NCI-H1417 treated with DMSO at 0.1 percent for 48 hours (cell line): ENCODE results near the gene KRT33A.

Experiments used
- DNase-seq: peaks from one replicate; lab custom pipeline; 2025; lab: John Stamatoyannopoulos, UW

KRT33A gene

GRCh38 chr17:41329279-41329948 is 21.2 kb downstream of the KRT33A start:
- no peak for DNase-seq

DNA sequence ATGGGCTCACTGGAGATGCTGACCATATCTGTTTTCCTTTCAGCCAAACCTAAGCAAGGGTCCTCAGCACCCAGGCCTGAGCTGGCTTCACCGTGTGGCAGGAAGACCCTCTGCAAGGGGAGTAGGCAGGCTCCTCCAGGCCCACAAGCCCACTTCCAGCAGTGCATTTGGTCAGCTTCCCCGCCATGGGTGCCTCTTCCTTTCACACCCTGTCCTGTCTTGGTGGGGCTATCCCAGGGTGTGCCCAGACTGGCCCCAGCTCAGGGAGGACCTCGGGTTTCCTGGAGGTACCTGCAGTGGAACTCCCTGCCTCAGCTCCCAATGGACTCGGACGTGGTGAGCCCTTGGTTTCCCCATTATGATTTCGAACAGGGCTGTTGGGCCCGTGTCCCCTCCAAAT is 22.4 kb downstream of the KRT33A start:
- DNase-seq, result no peak

DNA sequence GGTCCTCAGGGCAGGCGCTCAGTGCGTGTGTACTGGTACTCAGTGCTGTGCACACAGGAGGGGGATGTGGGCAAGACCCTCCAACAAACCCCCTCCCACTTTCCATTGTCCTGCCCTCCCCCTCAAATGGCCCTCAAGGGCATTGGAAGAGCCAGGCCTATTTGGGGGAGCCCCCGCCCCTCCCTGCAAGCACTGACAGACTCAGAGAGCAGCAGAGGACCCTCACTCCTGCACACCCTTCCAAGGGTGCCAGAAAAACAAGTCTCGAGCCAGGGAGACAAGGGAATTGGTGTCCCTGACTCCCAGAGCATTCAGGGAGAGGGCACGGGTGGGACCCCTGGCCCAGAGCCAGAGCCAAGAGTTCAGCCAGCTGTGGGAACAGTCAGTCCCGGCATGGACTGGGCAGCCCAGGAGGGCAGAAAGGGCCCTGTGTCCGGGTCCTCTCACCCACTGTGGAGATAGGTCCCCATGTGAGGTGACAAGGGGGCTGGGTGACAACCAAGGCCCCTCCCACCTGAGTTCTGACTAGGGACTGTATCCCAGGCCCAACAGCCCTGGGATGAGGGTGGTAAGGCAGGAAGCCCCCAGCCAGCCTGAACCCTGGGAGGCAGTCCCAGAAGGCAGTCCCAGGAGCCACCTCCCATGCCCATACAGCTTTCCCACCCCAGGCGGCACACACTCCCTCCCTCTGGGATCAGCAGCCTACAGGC is 23.1 kb downstream of the KRT33A start:
- no peak for DNase-seq

DNA sequence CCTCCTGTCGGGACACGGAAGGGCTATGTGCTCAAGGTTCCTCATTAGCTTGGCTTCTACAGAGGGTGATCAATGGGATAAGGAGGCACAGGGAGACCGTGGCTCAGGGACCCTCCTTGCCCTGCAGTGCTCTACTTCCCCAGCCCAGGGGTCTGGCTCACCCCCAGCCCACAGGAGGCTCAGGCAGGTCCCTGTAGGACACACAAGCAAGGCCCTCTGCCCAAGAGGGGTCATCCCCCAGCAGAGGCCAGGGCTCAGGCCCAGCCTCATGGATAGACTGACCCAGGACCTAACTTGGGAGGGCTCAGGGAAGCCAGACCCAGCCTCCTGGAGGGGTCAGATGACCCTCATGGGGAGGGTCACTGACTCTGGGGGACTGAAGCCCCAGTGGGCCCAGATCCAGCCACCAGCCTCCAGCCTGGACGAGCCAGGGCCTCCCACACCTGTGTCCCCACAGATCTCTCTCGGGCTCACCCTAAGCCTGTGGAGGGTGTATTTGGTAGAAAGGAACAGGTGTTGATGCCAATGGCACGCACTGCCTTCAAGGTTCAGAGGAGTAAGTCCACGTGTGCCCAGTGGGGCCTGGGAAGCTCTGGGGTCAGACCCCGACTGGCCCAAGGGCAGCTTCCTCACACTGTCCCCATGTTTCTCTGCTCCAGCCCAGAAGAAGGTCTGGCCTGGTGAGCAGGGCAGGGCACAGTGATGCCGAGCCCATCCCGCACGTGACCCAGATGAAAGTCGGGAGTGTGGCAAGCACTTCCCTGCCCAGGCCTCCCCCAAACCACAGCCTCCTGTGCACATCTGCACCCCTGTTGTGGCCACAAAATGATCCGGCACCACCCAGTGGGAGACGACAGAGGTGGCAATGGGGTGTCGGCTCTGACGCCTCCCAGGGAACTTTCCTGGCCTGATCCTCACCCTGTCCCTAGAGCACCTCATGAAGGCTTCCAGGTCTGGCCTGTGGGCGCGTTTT is 24.2 kb downstream of the KRT33A start:
- no peak for DNase-seq

GRCh38 chr17:41325611-41326010 is 25.0 kb downstream of the KRT33A start:
- no peak for DNase-seq

GRCh38 chr17:41325126-41325525 is 25.5 kb downstream of the KRT33A start:
- DNase-seq, result no peak

- no peak for DNase-seq
Measured at GRCh38 chr17:41324180-41325075, 26.2 kb downstream of the KRT33A start.

DNA sequence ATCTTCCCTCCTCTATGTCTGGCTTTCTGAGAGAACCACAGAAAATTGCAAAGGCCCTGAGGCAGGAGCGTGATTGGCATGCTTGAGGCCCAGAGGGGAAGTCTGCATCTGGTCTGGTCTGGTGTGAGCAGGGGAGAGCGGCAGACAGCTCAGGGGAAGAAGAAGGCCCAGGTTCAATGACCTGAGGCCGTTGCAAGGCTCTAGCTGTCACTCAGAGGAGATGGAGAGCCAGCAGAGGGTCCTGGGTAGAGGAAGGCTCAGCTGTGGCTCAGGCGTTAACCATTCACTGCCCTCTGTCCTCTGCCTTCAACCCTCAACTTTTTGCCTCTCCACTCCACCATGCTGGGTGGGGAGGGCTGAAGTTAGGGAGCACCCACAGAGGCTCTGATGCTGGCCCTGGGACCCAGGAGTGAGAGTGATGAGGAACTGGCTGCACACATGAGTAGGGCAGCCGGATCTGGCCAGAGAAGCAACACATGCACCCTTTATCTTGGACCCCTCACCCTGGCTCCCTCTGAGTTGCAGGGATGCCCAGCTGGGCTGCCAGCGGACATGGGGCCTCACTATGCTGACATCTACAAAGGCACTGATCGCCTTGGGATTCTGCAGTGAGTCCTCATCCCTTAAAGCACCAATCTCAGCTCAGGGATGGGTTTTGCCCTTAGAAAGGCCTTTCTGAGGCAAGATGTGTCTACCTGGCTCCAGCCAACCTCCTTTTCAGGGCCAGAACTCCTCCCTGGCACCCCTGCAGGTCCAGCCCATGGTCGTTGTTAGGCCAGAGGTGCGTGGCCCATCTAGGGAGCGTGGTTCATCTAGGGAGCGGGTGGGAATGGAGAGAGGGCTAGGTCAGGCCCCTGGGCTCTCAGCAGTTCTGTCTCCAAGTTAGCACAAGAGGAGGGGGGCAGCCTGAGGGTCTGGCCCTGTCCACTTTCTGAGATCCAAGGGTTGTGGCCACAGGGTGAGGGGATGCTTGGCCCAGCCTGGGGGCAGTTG is 27.4 kb downstream of the KRT33A start:
- DNase-seq, result no peak

GRCh38 chr17:41322094-41322902 is 28.3 kb downstream of the KRT33A start:
- DNase-seq, result peak; percentile 11

DNA sequence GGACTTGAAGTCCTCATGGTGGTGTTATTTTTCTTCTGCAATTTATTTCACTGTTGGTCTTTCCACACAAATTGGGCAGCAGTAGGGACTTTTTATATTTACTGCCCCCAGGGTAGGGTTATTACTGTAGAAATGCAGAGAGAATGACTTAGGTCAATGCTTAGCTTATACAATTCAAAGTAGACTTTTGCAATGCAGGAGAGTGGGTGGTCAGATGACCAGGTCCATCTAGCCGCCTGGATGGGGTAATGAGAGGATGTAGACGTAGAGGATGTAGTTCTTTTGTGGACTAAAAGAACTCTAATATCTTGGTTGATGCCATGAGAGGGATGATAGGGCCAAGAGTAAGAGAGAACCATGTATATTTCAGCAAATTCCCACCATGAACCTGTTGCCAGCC is 32.4 kb downstream of the KRT33A start:
- DNase-seq, result no peak

- no peak for DNase-seq
Measured at GRCh38 chr17:41315814-41316445, 34.7 kb downstream of the KRT33A start.

DNA sequence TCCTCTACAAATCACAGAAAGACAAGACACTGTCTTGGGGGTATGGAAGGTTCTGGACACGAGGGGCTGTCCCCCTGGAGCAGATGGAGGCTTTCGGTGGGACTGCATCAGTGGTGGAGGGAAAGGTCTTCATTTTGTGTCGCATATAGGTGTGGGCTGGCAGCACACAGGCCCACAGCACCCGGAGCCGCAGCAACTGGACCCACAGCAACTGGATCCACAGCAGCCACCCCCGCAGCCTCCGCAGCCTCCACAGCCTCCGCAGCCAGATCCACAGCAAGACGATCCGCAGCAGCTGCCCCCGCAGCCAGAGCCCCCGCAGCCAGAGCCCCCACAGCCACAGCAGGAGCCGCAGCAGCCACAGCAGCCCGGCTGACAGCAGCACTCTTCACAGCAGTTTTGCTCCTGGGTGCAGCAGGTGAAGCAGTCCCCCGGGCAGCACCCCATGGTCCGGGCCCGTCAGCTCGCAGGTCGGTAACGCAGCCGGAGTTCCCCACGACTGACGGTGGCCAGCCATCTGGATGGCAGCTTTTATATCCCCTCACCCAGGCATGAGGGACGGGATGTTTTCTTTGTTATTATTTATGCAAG is 35.3 kb downstream of the KRT33A start, which contains the start of gene KRTAP17-1:
KRTAP17-1 (minus strand) TSS at position 507 of the 591 bp plus-strand sequence; CDS start at position 447, 60 bp downstream.
- DNase-seq, result no peak

- DNase-seq, result no peak
Measured at GRCh38 chr17:41311111-41311510, 39.5 kb downstream of the KRT33A start.

- DNase-seq, result no peak
Measured at GRCh38 chr17:41308918-41309359, 41.7 kb downstream of the KRT33A start, which contains the start of gene KRTAP16-1. Gene KRTAP16-1 (minus strand): TSS chr17:41309309. CDS start chr17:41309253, 56 bp downstream.

DNA sequence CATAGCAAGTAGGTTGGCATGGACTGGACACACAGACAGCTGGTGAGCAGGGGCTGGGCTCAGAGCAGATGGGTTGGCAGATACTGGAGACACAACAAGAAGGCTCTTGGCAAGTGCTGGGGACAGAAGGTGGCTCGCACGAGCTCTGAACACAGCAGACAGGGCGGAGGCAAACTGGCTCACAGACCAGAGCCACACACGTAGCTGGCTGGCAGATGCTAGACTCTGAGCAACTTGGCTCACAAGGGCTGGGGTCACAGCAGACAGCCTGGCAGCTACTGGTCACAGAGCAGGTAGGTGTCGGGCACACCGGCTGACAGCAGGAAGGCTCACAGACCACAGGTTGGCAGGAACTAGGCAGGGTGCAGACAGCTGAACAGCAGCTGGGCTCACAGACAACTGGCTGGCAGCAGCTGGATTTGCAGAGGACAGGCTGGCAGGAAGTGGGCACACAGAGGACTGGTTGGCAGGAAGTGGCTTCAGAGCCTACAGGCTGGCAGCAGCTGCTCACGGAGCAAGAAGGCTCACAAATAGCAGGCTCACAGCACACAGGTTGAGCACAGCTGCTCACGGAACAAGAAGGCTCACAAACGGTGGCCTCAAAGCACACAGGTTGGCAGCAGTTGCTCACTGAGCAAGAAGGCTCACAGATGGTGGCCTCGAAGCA is 42.2 kb downstream of the KRT33A start:
- no peak for DNase-seq

DNA sequence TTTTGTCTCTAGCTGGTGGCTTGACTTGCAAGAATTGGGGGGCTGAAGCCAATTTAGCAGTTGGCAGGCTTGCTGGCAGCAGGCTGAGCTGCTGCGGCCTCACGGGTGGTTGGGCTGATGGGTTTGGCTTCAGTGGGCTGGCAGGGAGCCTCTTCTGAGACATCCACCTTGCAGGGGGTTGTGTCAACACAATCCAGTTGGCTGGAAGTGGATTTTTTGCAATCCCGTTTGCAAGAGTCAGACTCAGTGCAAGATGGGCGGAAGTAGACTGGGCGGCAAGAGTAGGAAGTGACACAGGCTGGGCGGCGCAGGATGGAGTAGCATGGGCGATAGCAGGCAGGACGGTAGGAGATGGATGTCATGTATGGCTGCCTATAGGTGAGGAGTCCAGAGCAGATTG is 43.0 kb downstream of the KRT33A start:
- DNase-seq, result no peak

DNA sequence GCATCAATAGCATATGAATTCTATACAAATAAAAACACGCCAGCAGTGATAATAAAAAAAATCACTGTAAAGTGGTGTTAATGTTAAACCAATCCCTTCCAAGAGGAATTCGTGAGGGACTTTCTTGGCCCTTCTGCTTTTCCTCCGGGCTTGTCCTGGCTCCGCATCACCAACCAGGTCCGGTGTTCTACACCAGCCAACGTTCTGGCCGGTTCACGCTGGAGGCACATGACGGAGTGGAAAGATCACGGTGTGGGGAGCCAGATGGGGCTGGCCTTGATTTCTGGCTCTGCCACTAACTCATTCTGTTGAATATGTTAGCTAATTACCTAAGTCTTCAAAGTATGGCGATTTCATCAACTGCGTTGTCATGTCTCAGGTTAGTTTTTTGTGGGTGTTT is 46.5 kb downstream of the KRT33A start:
- no peak for DNase-seq

DNA sequence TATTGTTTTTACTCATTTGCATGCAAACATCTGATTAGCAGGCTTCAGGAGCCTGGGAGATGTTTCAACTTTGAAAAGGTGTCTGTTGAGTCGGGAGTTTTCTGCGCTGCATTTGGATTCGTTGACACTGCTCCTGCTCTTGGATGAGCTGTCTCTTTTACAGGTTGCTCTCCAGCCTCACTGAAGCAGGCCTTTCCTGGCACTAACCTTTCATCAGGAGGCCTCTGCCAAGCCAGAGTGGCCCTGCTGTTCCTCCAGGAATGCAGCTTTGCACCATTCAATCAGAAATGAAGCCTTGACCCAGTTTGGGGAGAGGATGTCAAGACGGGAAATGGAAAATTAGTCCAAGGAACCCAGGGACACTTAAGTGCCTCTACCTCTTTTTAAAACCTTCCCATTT is 47.6 kb downstream of the KRT33A start:
- DNase-seq, result no peak
